NOMO-1 (cell line): ENCODE data around the gene SLC7A14.

Experiments
- DNase-seq, 2 experiments: peaks; one replicate each; lab custom pipeline; 2025; ENCODE audit not compliant: unreplicated experiment in 2 of 2; lab: John Stamatoyannopoulos, UW

SLC7A14 gene

GRCh38 chr3:170476291-170476690 is 109.6 kb downstream of the SLC7A14 start:
- DNase-seq: no peak

DNA sequence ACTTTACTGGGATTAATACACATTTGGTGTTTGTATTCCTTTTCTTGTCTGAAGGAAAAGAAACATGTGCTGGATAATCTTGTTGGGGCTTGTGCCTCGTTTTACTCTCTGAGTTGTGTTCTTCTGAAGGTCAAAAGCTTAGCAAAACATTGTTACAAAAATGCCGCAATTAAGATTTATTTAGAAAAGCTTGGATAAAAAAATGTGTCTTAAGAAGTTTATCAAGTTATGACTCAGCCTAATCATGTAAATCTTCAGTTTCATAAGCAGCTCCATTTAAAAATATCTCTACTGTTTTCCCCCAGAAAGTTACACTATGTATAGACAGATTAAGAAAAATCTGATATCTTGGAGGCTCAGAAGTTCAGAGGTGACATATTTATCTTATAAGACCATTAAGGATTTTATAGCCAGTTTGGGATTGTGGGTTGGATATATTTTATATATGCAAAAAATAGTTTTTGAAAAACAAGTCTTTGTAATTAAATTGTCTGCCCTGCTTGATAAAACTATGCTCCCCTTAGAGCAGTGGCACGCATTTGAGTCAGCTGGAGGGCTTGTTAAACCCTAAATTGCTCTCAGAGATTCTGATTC is 110.7 kb downstream of the SLC7A14 start:
- DNase-seq: no peak

GRCh38 chr3:170473358-170473757 is 112.5 kb downstream of the SLC7A14 start:
- no peak for DNase-seq

- DNase-seq: no peak
Measured at GRCh38 chr3:170471149-170471548, 114.7 kb downstream of the SLC7A14 start.

- no peak for DNase-seq
Measured at GRCh38 chr3:170470063-170471016, 115.5 kb downstream of the SLC7A14 start.

DNA sequence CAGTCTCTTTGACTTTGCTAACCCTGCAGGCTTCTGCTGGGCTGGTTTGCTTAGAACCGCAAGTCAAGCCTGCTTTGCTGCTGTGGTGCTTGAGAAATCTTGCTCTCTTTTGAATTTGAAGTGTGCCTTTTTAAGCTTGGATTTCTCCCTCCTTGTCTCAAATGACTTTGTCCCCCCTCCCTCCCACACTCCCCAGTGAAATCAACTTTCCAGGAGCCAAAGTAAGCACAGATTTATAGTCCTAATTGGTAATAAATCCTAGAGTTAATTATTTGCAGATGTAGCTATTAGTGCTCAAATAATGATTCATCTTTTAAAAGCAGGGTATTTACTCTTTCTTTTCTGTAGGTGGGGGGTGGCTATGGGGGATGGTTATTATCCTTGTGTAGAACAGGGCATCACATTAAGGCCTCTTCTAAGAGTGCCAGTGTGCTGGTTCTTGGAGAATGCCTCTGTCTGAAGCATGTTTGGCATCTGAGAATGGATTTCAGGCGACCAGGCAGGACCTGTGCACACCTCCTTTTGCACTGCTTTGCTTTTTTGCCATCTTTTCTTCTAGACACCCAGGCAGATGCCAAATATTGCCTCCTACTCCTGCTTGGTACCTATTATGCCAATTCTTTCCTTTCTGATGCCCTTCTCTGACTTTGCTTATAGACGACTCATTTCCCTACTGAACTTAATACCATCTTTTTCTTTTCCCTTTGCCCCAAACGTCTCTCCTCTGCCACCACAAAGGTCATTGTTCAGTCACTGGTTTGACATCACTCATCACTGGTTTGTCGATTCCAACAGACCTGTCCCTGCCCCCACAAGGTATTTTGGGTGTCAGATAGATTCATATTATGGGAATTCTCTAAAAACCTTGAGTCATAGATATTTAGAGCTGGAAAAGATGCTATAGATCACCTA is 116.5 kb downstream of the SLC7A14 start:
- DNase-seq: no peak

GRCh38 chr3:170467571-170468147 is 118.2 kb downstream of the SLC7A14 start:
- no peak for DNase-seq

DNA sequence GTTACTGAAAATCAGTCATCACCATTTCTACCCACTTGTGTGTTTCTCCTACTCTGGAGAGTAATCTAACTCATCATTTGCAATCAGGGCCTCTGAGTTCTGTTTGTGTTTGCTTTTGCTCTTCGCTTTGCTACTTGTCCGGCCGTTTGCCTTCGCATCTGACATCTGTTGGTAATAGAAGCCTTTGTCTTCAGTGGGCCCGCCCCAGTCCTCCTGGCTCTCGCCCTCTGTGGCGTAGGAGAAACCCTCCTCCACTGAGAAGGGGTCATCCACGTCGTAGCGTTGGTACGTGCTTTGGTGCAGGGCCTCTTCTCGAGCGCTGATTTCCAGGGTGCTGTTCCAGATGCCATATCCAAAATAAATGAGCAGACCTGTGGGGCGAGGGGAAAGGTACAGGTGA is 118.9 kb downstream of the SLC7A14 start:
- DNase-seq: no peak

DNA sequence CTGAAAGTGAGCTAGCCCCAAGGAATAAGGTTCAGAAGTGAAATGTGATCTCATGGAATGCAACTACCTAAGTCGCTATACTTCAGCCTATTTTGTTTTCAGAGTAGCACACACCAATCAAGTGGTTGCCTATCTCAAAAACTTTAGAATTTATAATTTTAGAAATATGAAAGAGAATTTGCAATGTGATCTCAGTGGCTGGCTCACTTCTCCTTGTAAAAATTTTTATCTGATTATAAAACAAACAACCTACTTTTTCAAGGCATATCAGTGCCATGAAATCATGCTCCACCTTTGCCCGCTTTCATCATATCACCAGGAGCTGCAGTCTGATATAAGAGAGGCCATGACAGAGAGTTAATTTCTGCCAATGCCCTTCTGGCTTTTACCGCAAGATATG is 119.9 kb downstream of the SLC7A14 start:
- DNase-seq: no peak

DNA sequence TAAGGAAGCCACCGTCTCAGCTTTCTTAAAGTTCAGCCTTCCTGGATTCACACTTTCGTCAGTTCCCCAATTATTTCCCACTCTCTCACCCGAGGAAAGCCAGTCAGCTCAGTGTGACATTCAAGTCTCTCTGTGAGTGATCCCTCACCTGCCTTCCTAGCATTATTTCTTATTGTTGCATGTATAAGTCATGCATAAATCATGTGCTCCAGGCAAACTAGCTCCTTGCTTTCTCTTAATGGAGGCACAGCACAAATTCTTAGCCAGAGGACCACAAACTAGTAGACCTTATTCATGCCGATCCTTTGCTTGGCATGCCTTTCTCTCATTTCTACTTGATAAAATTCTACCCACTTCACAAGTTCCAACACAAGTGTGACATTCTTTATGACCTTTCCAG is 122.9 kb downstream of the SLC7A14 start:
- DNase-seq: no peak

DNA sequence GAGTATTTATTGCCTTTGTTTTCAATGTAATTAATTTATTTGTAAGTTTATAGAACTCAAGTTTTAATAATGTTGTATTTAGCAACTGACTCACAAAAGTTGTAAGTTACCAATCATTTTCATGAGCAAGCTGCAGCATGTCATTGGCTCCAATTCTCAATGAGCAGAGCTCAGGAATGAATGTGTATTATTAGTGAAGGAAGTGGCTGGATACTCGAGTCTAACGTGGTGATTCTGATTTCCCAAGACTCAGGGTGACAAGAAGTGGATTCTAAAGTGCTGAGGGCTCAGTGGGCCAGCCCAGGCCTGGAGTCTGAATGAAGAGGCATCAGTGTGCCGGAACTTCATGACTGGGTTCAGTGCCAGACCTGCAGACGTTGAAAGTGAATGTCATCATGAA is 127.6 kb downstream of the SLC7A14 start:
- no peak for DNase-seq

DNA sequence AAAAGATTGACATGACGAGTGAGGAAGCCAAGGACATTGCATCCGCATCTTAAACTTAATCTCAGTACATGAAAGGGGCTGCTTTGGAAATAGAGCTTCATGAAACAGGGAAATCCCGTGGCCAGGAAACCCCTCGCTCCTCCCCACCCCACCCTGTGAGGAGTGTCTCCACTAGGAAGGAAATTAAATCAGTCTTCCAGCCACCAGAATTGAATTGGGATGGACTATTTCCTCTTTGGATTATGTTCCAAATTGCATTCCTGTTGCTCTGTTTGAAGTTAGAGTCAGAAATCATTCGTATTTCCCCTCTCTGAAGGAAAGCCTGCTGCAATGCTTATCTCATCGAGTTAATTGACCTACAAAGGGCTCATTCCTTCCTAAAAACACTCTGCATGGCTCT is 131.4 kb downstream of the SLC7A14 start:
- no peak for DNase-seq

DNA sequence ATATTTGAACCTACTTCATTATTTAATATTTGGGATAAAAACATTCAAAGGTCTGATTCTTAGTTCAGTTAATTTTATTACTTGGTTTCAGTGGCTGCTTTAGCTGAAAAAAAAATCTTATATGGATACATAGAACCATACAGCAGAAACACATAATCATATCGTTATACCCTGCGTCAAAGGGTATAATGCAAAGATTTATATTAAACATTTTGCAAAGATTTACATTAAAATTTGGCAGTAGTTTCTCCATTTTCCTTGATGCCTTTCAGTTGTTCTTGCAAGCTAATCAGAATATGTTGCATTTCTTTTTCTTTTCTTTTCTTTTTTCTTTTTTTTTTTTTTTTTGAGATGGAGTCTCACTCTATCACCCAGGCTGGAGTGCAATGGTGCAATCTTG is 135.8 kb downstream of the SLC7A14 start:
- DNase-seq: no peak

DNA sequence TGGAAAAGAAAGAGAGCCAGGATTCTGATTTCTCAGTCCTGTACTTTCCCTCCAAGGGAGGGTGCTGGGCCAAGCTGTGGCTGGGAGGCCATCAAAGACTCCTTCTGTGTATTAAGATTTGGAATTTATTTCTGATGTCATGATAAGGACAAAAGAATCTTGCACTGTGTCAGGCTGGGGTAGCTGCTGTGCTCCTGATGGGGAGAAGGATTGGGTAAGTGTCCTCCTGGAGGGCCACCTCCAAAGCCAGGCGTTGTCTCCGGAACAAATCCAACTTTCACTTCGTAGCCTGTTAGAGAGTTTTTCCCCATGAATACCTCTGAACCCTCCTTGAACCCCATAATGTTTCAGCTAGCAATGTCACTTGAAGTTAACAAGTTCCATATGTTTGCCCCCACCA is 137.3 kb downstream of the SLC7A14 start:
- DNase-seq: no peak

- DNase-seq: no peak
Measured at GRCh38 chr3:170443457-170443856, 142.4 kb downstream of the SLC7A14 start.

DNA sequence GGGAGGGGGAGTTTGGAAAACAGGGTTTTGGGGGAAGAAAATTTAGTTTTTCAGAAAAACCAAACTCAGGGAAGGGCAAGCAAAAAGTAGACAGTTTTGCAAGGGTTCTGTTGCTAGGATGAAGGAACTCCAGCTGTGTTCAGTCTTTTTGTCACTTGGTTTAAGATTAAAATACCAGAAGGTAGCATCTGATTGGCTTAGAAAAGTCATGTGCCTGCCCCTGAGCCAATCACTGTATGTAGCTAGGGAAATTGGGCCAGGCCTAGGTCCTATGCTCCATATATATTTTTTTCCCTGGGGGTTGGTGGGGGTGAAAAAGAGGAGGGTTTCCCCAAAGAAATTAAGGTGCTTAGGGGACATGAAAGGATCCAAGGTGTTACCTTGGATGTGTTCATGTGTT is 142.9 kb downstream of the SLC7A14 start:
- no peak for DNase-seq

DNA sequence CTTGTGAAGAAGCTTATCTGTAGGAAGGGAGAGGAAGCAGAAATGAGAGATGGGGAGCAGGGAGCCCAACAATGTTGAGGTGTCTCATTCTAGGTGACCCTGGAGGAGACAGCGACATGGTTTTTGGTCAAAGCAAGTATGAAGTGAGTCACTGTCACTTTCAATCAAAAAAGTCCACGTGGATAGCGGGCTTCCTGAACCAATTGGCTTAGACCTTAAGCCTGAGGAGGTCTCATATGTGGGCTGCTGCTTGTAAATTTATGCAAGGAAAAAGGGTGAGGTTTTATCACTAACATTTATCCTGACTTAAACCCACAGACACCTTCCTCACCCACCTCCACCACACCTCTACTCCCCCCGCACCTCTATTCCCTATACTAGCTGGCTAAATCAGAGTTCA is 144.5 kb downstream of the SLC7A14 start:
- DNase-seq: no peak

- no peak for DNase-seq
Measured at GRCh38 chr3:170440344-170440743, 145.5 kb downstream of the SLC7A14 start.

GRCh38 chr3:170438836-170439235 is 147.0 kb downstream of the SLC7A14 start:
- no peak for DNase-seq

- DNase-seq: no peak
Measured at GRCh38 chr3:170437696-170438407, 148.0 kb downstream of the SLC7A14 start.
